Ascending aorta (tissue), 2 donors: ENCODE results near the gene ABLIM3. TPM values are rescaled to one million over a fixed set of nuclear protein-coding genes. Genes with fewer than 3 reads are reported as not detected.

Source experiments
- DNase-seq, 2 donors: peaks; one replicate each; pipeline ENCODE4 v3.0.0-alpha.2; 2019; ENCODE audit warnings: low spot score in 2 of 2
- H3K27ac ChIP-seq, 2 donors: fragments of 200-600 bp; sonication (generic); one replicate each; pipeline ENCODE4 v1.5.1; 2016 to 2017; ENCODE audit warnings: mild to moderate bottlenecking in 1 of 2
- H3K27me3 ChIP-seq: fragments of 200-600 bp; sonication (generic); one replicate; pipeline ENCODE4 v1.5.1; 2017
- H3K36me3 ChIP-seq, 2 donors: fragments of 200-600 bp; sonication (generic); one replicate each; pipeline ENCODE4 v1.5.1; 2016
- H3K4me1 ChIP-seq, 2 donors: fragments of 200-600 bp; sonication (generic); one replicate each; pipeline ENCODE4 v1.5.1; 2016 to 2017; ENCODE audit warnings: mild to moderate bottlenecking in 1 of 2
- H3K4me3 ChIP-seq, 2 donors: fragments of 200-600 bp; sonication (generic); one replicate each; pipeline ENCODE4 v1.5.1; 2016 to 2017; ENCODE audit warnings: mild to moderate bottlenecking in 1 of 2
- H3K9me3 ChIP-seq, 2 donors: fragments of 200-600 bp; sonication (generic); one replicate each; pipeline ENCODE4 v1.5.1; 2016
- intact Hi-C: fragments of 100-400 bp; cut with DNase I; formaldehyde crosslinking; loops from one replicate; pipeline ENCODE4 v1.15.1; 2023
- total RNA-seq: library from RNA; depleted of rRNA; stranded (reverse); fragments of >200 nt; gene quantifications from one replicate; pipeline ENCODE4 v1.1.0, GENCODE V29; 2016
- TF ChIP-seq, protein P1 (sequence below), 3 experiments: fragments of 200-600 bp in 2 of 3; fragments of 450-650 bp in 1 of 3; sonication (generic) in 2 of 3; IDR thresholded peaks; one replicate each; pipeline ENCODE4 v1.5.1; 2016 to 2019; ENCODE audit warnings: antibody characterized with exemption in 3 of 3, mild to moderate bottlenecking in 1 of 3, moderate library complexity in 1 of 3

The ABLIM3 gene
- total RNA-seq, 1 donor from 2014 or later = 25.8 TPM

GRCh38 chr5:149273237-149273636, 131.9 kb downstream of the ABLIM3 start:
- Histone ChIP-seq H3K9me3 (no peaks in the 10 kb centered on the region), H3K36me3 (no peaks in the 10 kb centered on the region), H3K4me1 (peaks cover 0 to 3% of the 10 kb centered on the region in 2 donors), H3K27ac (no peak overlapping the region), H3K27me3 (no peaks in the 10 kb centered on the region), H3K4me3 (peak overlapping the region in 1 of 2 donors; percentile 86)
- intact Hi-C loops = loop anchor here (5.0 kb wide), 1 partner anchor 69 kb away; no protein-coding TSS in a partner anchor
- DNase-seq = no peak
- TF ChIP-seq, protein P1, sequence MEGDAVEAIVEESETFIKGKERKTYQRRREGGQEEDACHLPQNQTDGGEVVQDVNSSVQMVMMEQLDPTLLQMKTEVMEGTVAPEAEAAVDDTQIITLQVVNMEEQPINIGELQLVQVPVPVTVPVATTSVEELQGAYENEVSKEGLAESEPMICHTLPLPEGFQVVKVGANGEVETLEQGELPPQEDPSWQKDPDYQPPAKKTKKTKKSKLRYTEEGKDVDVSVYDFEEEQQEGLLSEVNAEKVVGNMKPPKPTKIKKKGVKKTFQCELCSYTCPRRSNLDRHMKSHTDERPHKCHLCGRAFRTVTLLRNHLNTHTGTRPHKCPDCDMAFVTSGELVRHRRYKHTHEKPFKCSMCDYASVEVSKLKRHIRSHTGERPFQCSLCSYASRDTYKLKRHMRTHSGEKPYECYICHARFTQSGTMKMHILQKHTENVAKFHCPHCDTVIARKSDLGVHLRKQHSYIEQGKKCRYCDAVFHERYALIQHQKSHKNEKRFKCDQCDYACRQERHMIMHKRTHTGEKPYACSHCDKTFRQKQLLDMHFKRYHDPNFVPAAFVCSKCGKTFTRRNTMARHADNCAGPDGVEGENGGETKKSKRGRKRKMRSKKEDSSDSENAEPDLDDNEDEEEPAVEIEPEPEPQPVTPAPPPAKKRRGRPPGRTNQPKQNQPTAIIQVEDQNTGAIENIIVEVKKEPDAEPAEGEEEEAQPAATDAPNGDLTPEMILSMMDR (IDR thresholded peaks at IDR 0.05) = no peak

GRCh38 chr5:149273950-149274349, 132.7 kb downstream of the ABLIM3 start:
- intact Hi-C loops = loop anchor here (5.0 kb wide), 1 partner anchor 68 kb away; no protein-coding TSS in a partner anchor
- Histone ChIP-seq H3K36me3 (no peaks in the 10 kb centered on the region), H3K27ac (no peak overlapping the region), H3K9me3 (no peaks in the 10 kb centered on the region), H3K4me1 (peaks cover 0 to 3% of the 10 kb centered on the region in 2 donors), H3K27me3 (no peaks in the 10 kb centered on the region), H3K4me3 (no peak overlapping the region)
- TF ChIP-seq, protein P1 (IDR thresholded peaks at IDR 0.05) = no peak
- DNase-seq = no peak

- intact Hi-C loops = loop anchor here (5.0 kb wide), 1 partner anchor 67 kb away; no protein-coding TSS in a partner anchor
- H3K4me3 ChIP-seq = no peak overlapping the region
- no peaks in the 10 kb centered on the region for H3K36me3 ChIP-seq
- TF ChIP-seq, protein P1 (IDR thresholded peaks at IDR 0.05) = no peak
- no peaks in the 10 kb centered on the region for H3K27me3 ChIP-seq
- no peak for DNase-seq
- H3K4me1 ChIP-seq = peaks cover 0 to 3% of the 10 kb centered on the region in 2 donors
- H3K27ac ChIP-seq = no peak overlapping the region
- no peaks in the 10 kb centered on the region for H3K9me3 ChIP-seq
Observed at GRCh38 chr5:149274939-149275338, 133.6 kb downstream of the ABLIM3 start.

DNA sequence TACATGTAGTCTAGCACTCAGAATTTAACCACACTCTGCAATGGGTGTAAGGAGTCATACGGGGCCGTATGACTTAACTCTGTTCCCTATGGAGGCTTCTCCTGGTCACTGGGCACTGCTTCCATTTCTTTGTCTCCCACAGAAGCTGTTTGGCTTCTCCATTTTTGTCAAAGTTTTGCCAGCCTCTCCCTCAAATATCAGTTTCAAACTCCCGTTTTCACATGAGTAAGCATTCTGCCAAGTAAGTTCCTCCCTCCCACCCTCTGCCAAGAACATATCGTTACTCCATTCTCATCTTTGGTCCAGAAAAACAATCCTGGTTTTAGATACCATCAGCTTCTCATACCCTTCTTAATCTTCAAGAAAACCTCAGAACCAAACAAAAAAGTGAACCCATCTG, 136.5 kb downstream of the ABLIM3 start:
- intact Hi-C loops = loop anchor here (1.0 kb wide), 1 partner anchor 14 kb away; no protein-coding TSS in a partner anchor
- no peaks in the 10 kb centered on the region for H3K4me1 ChIP-seq

DNA sequence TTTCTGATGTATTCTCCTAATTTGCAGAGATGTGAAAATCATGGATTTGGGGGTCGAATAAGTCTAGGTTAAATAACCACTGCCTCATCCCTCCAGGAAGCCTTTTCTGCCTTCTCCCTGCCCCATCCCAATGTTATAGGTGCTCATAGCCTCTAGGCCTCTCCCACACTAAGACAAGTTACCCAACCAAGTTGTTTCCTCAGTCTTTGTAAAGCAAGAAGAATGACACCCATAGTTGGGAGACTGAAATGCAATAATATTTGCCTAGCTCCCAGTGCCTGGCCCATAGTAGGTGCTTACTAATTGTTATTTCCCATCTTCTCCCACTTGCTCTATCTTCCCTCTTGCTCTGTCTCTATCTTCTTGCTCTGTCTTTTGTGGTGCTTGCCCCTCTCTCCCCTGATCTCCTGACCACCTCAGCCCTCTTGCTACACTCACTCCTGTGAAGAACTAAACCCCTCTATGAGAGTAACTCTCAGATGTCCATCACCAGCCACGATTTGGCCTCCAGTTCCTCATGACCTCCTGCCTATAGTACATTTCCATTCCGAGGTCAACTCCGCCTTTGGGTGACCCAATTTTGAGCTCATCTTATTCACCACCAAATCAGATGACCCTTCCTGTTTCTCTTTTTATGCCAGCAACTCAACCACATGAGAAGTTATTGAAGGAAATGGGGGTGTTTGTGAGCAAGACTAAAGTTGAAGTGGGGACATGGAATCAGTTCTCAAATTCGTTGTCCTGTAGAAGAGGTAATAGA, 137.3 kb downstream of the ABLIM3 start:
- no peaks in the 10 kb centered on the region for H3K4me1 ChIP-seq
- TF ChIP-seq, protein P1 (IDR thresholded peaks at IDR 0.05) = no peak
- intact Hi-C loops = no loop called here
- no peaks in the 10 kb centered on the region for H3K36me3 ChIP-seq
- H3K27ac ChIP-seq = no peak overlapping the region
- no peak for DNase-seq
- H3K27me3 ChIP-seq = no peaks in the 10 kb centered on the region
- H3K4me3 ChIP-seq = no peak overlapping the region
- no peaks in the 10 kb centered on the region for H3K9me3 ChIP-seq

More for the DNA sequence above, 136.5 kb downstream of the ABLIM3 start:
- no peak overlapping the region for H3K4me3 ChIP-seq
- no peaks in the 10 kb centered on the region for H3K27me3 ChIP-seq
- no peak for DNase-seq
- no peak overlapping the region for H3K27ac ChIP-seq
- no peaks in the 10 kb centered on the region for H3K9me3 ChIP-seq
- H3K36me3 ChIP-seq = no peaks in the 10 kb centered on the region
- TF ChIP-seq, protein P1 (IDR thresholded peaks at IDR 0.05) = no peak
